Vagina (tissue), 2 donors: Measurements from ENCODE around the gene NCBP3.

ENCODE experiments used
- CTCF ChIP-seq, 3 experiments: fragments of 450-650 bp in 2 of 3; fragments of 200-600 bp in 1 of 3; sonication (generic) in 1 of 3; IDR thresholded peaks; one replicate each; pipeline ENCODE4 v1.5.1; 2017 to 2019; ENCODE audit warnings: antibody characterized with exemption in 3 of 3, mild to moderate bottlenecking in 2 of 3, moderate library complexity in 2 of 3
- POLR2AphosphoS5 ChIP-seq, 2 donors: sonication (generic); formaldehyde crosslinking; IDR thresholded peaks; one replicate each; pipeline ENCODE4 v1.9.0; 2017; ENCODE audit warnings: antibody characterized with exemption in 2 of 2, mild to moderate bottlenecking in 2 of 2, low read depth in 1 of 2; ENCODE audit not compliant: insufficient read depth in 1 of 2

GRCh38 chr17:3754458-3755334 lies 91.3 kb downstream of the NCBP3 start:
- peak; percentile 42 to 59 for TF ChIP-seq POLR2AphosphoS5 (IDR thresholded peaks at IDR 0.05; ENCODE audit: insufficient read depth in 1 of 2, low read depth in 1 of 2)
- no peak for TF ChIP-seq CTCF (IDR thresholded peaks at IDR 0.05)
